A673 (cell line): Measurements from ENCODE around the gene BFSP2. TPM values are rescaled to one million over a fixed set of nuclear protein-coding genes. Genes with fewer than 3 reads are reported as not detected.
"Not testable (repeated sequence)": the region's sequence is repeated elsewhere in the genome, so short reads cannot be mapped to it uniquely, and the experiment has no call there.

Source experiments
- BruUV-seq: library from RNA; stranded (reverse); fragments of 400-500 nt; replicated peaks from 2 replicates; lab custom pipeline; 2021; lab: Mats Ljungman, UMichigan
- CTCF ChIA-PET: fragments of 300-600 bp; sonication (Branson Sonifier 250); formaldehyde crosslinking; loops from one replicate; lab custom pipeline; 2022; ENCODE audit warnings: antibody characterized with exemption; lab: Charles Lee
- POLR2A ChIA-PET: fragments of 300-600 bp; sonication (Branson Sonifier 250); formaldehyde crosslinking; loops from one replicate; lab custom pipeline; 2022; ENCODE audit warnings: antibody characterized with exemption; ENCODE audit not compliant: low non-redundant PET; lab: Charles Lee
- DNase-seq: peaks from one replicate; pipeline ENCODE4 v3.0.0-alpha.2; 2015; ENCODE audit warnings: low spot score
- H3K27ac ChIP-seq: fragments of 200-600 bp; sonication (generic); 2 replicates; pipeline ENCODE4 v1.5.1; 2016; ENCODE audit warnings: mixed run types, low read depth, mild to moderate bottlenecking, mixed read lengths, antibody characterized with exemption, low read length; ENCODE audit not compliant: poor library complexity, severe bottlenecking
- H3K27me3 ChIP-seq: fragments of 200-600 bp; sonication (generic); replicated peaks from 2 replicates; pipeline ENCODE4 v1.6.1; 2017; ENCODE audit warnings: mixed run types, low read depth, mild to moderate bottlenecking, mixed read lengths, antibody characterized with exemption, low read length; ENCODE audit not compliant: insufficient read depth, poor library complexity
- H3K36me3 ChIP-seq: fragments of 200-600 bp; sonication (generic); 2 replicates; pipeline ENCODE4 v1.6.1; 2016; ENCODE audit warnings: mixed run types, mild to moderate bottlenecking, mixed read lengths, antibody characterized with exemption, low read length; ENCODE audit not compliant: insufficient read depth, poor library complexity, severe bottlenecking
- H3K4me1 ChIP-seq: fragments of 200-600 bp; sonication (generic); 2 replicates; pipeline ENCODE4 v1.6.1; 2017; ENCODE audit warnings: mixed run types, mild to moderate bottlenecking, mixed read lengths, antibody characterized with exemption, low read length; ENCODE audit not compliant: insufficient read depth, poor library complexity, severe bottlenecking
- H3K4me3 ChIP-seq: fragments of 200-600 bp; sonication (generic); 2 replicates; pipeline ENCODE4 v1.5.1; 2016; ENCODE audit warnings: low read depth, mixed run types, mild to moderate bottlenecking, mixed read lengths, low read length; ENCODE audit not compliant: poor library complexity, severe bottlenecking
- H3K9me3 ChIP-seq: fragments of 200-600 bp; sonication (generic); 2 replicates; pipeline ENCODE4 v1.6.1; 2016; ENCODE audit warnings: mixed run types, low read depth, mild to moderate bottlenecking, mixed read lengths, antibody characterized with exemption, low read length; ENCODE audit not compliant: poor library complexity, severe bottlenecking
- CTCF ChIP-seq: fragments of 300-800, 200-600 bp; sonication (generic); conservative IDR thresholded peaks from 2 replicates; pipeline ENCODE4 v1.5.1; 2017; ENCODE audit warnings: low read depth, mild to moderate bottlenecking, antibody characterized with exemption, low read length, moderate library complexity, mixed read lengths
- EZH2 ChIP-seq: fragments of 200-600 bp; sonication (generic); IDR thresholded peaks from 2 replicates; pipeline ENCODE4 v1.6.1; 2017; ENCODE audit warnings: borderline replicate concordance, low read depth, mild to moderate bottlenecking, mixed read lengths, antibody characterized with exemption, low read length; ENCODE audit not compliant: poor library complexity, severe bottlenecking
- intact Hi-C: fragments of 100-400 bp; cut with micrococcal nuclease; formaldehyde crosslinking; loops from one replicate; pipeline ENCODE4 v1.10.0; 2022; ENCODE audit not compliant: unreplicated experiment
- total RNA-seq: library from RNA; stranded (reverse); gene quantifications from 2 replicates; pipeline ENCODE4 v1.2.3, GENCODE V29; 2021

BFSP2 gene
- total RNA-seq, 1 experiment from 2014 or later, result not detected

GRCh38 chr3:133514418-133514817, 114.6 kb downstream of the BFSP2 start:
- POLR2A ChIA-PET, result no interaction called here
- no peak for TF ChIP-seq CTCF
- TF ChIP-seq EZH2, result no peak

GRCh38 chr3:133515127-133515526, 115.3 kb downstream of the BFSP2 start:
- Histone ChIP-seq H3K36me3 (no peaks in the 10 kb centered on the region), H3K4me3 (no peak overlapping the region), H3K9me3 (no peaks in the 10 kb centered on the region), H3K27me3 (no peaks in the 10 kb centered on the region), H3K4me1 (no peaks in the 10 kb centered on the region), H3K27ac (no peak overlapping the region)
- TF ChIP-seq EZH2, result no peak
- TF ChIP-seq CTCF, result no peak
- no TSS peak for BruUV-seq
- DNase-seq, result no peak
- ChIA-PET POLR2A (no interaction called here), CTCF (no interaction called here)
- intact Hi-C loops, result no loop called here

More at GRCh38 chr3:133514418-133514817, 114.6 kb downstream of the BFSP2 start:
- Histone ChIP-seq H3K4me3 (no peak overlapping the region), H3K9me3 (no peaks in the 10 kb centered on the region), H3K36me3 (no peaks in the 10 kb centered on the region), H3K27ac (no peak overlapping the region), H3K4me1 (no peaks in the 10 kb centered on the region), H3K27me3 (no peaks in the 10 kb centered on the region)
- no TSS peak for BruUV-seq
- DNase-seq, result no peak
- CTCF ChIA-PET, result no interaction called here
- intact Hi-C loops, result no loop called here

- CTCF ChIA-PET, result no interaction called here
- H3K27ac ChIP-seq, result no peak overlapping the region
- intact Hi-C loops, result no loop called here
Observed at GRCh38 chr3:133520286-133520685, 120.4 kb downstream of the BFSP2 start.

GRCh38 chr3:133520938-133521337, 121.1 kb downstream of the BFSP2 start:
- H3K36me3 ChIP-seq, POLR2A ChIA-PET, H3K27ac ChIP-seq: not testable (repeated sequence)

More at GRCh38 chr3:133520286-133520685, 120.4 kb downstream of the BFSP2 start:
- Histone ChIP-seq H3K4me3 (no peak overlapping the region), H3K4me1 (no peaks in the 10 kb centered on the region), H3K9me3 (no peaks in the 10 kb centered on the region), H3K36me3 (no peaks in the 10 kb centered on the region), H3K27me3 (no peaks in the 10 kb centered on the region)
- DNase-seq, result no peak
- TF ChIP-seq CTCF, result no peak
- POLR2A ChIA-PET, result no interaction called here
- no TSS peak for BruUV-seq

More at GRCh38 chr3:133520938-133521337, 121.1 kb downstream of the BFSP2 start:
- CTCF ChIA-PET, H3K4me1 ChIP-seq, H3K27me3 ChIP-seq, BruUV-seq, DNase-seq, H3K4me3 ChIP-seq, intact Hi-C loops, H3K9me3 ChIP-seq: not testable (repeated sequence)
